H9 (cell line): Measurements from ENCODE around the gene SCN5A. TPM values are rescaled to one million over a fixed set of nuclear protein-coding genes. Genes with fewer than 3 reads are reported as not detected.

Source experiments
- DNase-seq: peaks from one replicate; pipeline ENCODE4 v3.0.0-alpha.2; 2017
- H2AFZ ChIP-seq: one replicate; pipeline ENCODE4 v1.6.1; 2013; ENCODE audit warnings: mild to moderate bottlenecking, low read length, control low read depth, moderate library complexity
- H2AK5ac ChIP-seq: 2 replicates; pipeline ENCODE4 v1.6.1; 2013; ENCODE audit warnings: low read length, control low read depth, mixed read lengths; ENCODE audit not compliant: insufficient read length
- H2BK120ac ChIP-seq: one replicate; pipeline ENCODE4 v1.6.1; 2013; ENCODE audit warnings: low read depth, mild to moderate bottlenecking, low read length, control low read depth, inconsistent platforms; ENCODE audit not compliant: poor library complexity, severe bottlenecking
- H2BK12ac ChIP-seq: 2 replicates; pipeline ENCODE4 v1.6.1; 2013; ENCODE audit warnings: low read length, control low read depth, mixed read lengths, low read depth; ENCODE audit not compliant: insufficient read length
- H2BK15ac ChIP-seq: 2 replicates; pipeline ENCODE4 v1.6.1; 2013; ENCODE audit warnings: low read depth, low read length, control low read depth
- H2BK20ac ChIP-seq: one replicate; pipeline ENCODE4 v1.6.1; 2013; ENCODE audit warnings: low read depth, mild to moderate bottlenecking, low read length, control low read depth, inconsistent platforms; ENCODE audit not compliant: poor library complexity, severe bottlenecking
- H2BK5ac ChIP-seq: 2 replicates; pipeline ENCODE4 v1.6.1; 2013; ENCODE audit warnings: low read length, control low read depth, mixed read lengths; ENCODE audit not compliant: insufficient read length
- H3K14ac ChIP-seq: 2 replicates; pipeline ENCODE4 v1.6.1; 2013; ENCODE audit warnings: low read length, control low read depth; ENCODE audit not compliant: insufficient read depth
- H3K18ac ChIP-seq: 2 replicates; pipeline ENCODE4 v1.6.1; 2013; ENCODE audit warnings: low read depth, mild to moderate bottlenecking, mixed read lengths, low read length, control low read depth; ENCODE audit not compliant: insufficient read length
- H3K23ac ChIP-seq: 2 replicates; pipeline ENCODE4 v1.6.1; 2013; ENCODE audit warnings: low read length, control low read depth, mixed read lengths, low read depth; ENCODE audit not compliant: insufficient read length
- H3K23me2 ChIP-seq: 2 replicates; pipeline ENCODE4 v1.6.1; 2013; ENCODE audit warnings: low read depth, mild to moderate bottlenecking, mixed read lengths, low read length, control low read depth; ENCODE audit not compliant: insufficient read length, poor library complexity, severe bottlenecking
- H3K27ac ChIP-seq: 2 replicates; pipeline ENCODE4 v1.5.1; 2013; ENCODE audit warnings: low read length, control low read depth, mixed read lengths, low read depth; ENCODE audit not compliant: insufficient read length
- H3K27me3 ChIP-seq: 2 replicates; pipeline ENCODE4 v1.6.1; 2013; ENCODE audit warnings: low read length, control low read depth, inconsistent platforms; ENCODE audit not compliant: insufficient read depth
- H3K4ac ChIP-seq: 2 replicates; pipeline ENCODE4 v1.6.1; 2013; ENCODE audit warnings: low read depth, mild to moderate bottlenecking, control low read depth, inconsistent platforms, low read length, moderate library complexity
- H3K4me1 ChIP-seq: 2 replicates; pipeline ENCODE4 v1.6.1; 2013; ENCODE audit warnings: low read length, control low read depth, inconsistent platforms; ENCODE audit not compliant: insufficient read depth
- H3K4me2 ChIP-seq: 2 replicates; pipeline ENCODE4 v1.6.1; 2013; ENCODE audit warnings: low read length, control low read depth, mixed read lengths; ENCODE audit not compliant: insufficient read length, insufficient read depth
- H3K56ac ChIP-seq: 2 replicates; pipeline ENCODE4 v1.6.1; 2013; ENCODE audit warnings: low read depth, mild to moderate bottlenecking, mixed read lengths, low read length, control low read depth; ENCODE audit not compliant: insufficient read length
- H3K79me1 ChIP-seq: 2 replicates; pipeline ENCODE4 v1.6.1; 2013; ENCODE audit warnings: low read depth, mild to moderate bottlenecking, moderate library complexity, low read length, control low read depth, inconsistent platforms; ENCODE audit not compliant: insufficient read depth, poor library complexity, severe bottlenecking
- H3K79me2 ChIP-seq: 2 replicates; pipeline ENCODE4 v1.6.1; 2013; ENCODE audit warnings: low read length, control low read depth, inconsistent platforms; ENCODE audit not compliant: insufficient read depth
- H3K9ac ChIP-seq: 2 replicates; pipeline ENCODE4 v1.6.1; 2013; ENCODE audit warnings: low read length, control low read depth, mixed read lengths; ENCODE audit not compliant: insufficient read length; ENCODE audit errors: extremely low read depth
- H3K9me3 ChIP-seq: one replicate; pipeline ENCODE4 v1.6.1; 2013; ENCODE audit warnings: low read depth, low read length, inconsistent platforms; ENCODE audit not compliant: control insufficient read depth
- H3T11ph ChIP-seq: one replicate; pipeline ENCODE4 v1.6.1; 2013; ENCODE audit warnings: mild to moderate bottlenecking, low read length, control low read depth, inconsistent platforms
- H4K20me1 ChIP-seq: one replicate; pipeline ENCODE4 v1.6.1; 2013; ENCODE audit not compliant: control insufficient read depth, insufficient read length, insufficient read depth
- H4K5ac ChIP-seq: 2 replicates; pipeline ENCODE4 v1.6.1; 2013; ENCODE audit warnings: low read depth, mild to moderate bottlenecking, mixed read lengths, low read length, control low read depth; ENCODE audit not compliant: insufficient read length
- H4K8ac ChIP-seq: replicated peaks from 2 replicates; pipeline ENCODE4 v1.6.1; 2013; ENCODE audit warnings: low read length, control low read depth, mixed read lengths, low read depth; ENCODE audit not compliant: insufficient read length
- H4K91ac ChIP-seq: 2 replicates; pipeline ENCODE4 v1.6.1; 2013; ENCODE audit warnings: low read depth, mild to moderate bottlenecking, moderate library complexity, mixed read lengths, low read length, control low read depth; ENCODE audit not compliant: insufficient read length
- H3K27ac Mint-ChIP-seq, 3 experiments: 2 replicates in 2 of 3; 3 replicates in 1 of 3; pipeline ENCODE4 v1.8.0; 2020 to 2021; ENCODE audit warnings: mixed read lengths in 3 of 3, mild to moderate bottlenecking in 1 of 3, moderate library complexity in 1 of 3
- H3K27me3 Mint-ChIP-seq: 2 replicates; pipeline ENCODE4 v1.8.0; 2021; ENCODE audit warnings: low read depth, mild to moderate bottlenecking, moderate library complexity, mixed read lengths
- H3K36me3 Mint-ChIP-seq, 3 experiments: 2 replicates in 2 of 3; 3 replicates in 1 of 3; pipeline ENCODE4 v1.8.0; 2020 to 2021; ENCODE audit warnings: low read depth in 3 of 3, mixed read lengths in 3 of 3; ENCODE audit not compliant: insufficient read depth in 1 of 3
- H3K4me1 Mint-ChIP-seq, 2 experiments: 2 replicates each; pipeline ENCODE4 v1.8.0; 2020; ENCODE audit warnings: mixed read lengths in 2 of 2
- H3K4me3 Mint-ChIP-seq, 2 experiments: 2 replicates in 1 of 2; 3 replicates in 1 of 2; pipeline ENCODE4 v1.8.0; 2020 to 2021; ENCODE audit warnings: mild to moderate bottlenecking in 2 of 2, mixed read lengths in 2 of 2, moderate library complexity in 1 of 2
- H3K9me3 Mint-ChIP-seq, 2 experiments: 2 replicates in 1 of 2; 3 replicates in 1 of 2; pipeline ENCODE4 v1.8.0; 2020; ENCODE audit warnings: mild to moderate bottlenecking in 2 of 2, mixed read lengths in 2 of 2, moderate library complexity in 1 of 2
- WGBS: extraction: QIAGEN DNeasy Blood & Tissue Kit; methylation state at CpG from one replicate; pipeline ENCODE4 v1.1.7; 2013; ENCODE audit warnings: missing lambda C conversion rate, low lambda C conversion rate, mixed read lengths; ENCODE audit not compliant: insufficient read length; ENCODE audit errors: extremely low coverage; 5-methylcytosine and 5-hydroxymethylcytosine counted together
- total RNA-seq: library from RNA; stranded (reverse); gene quantifications from 2 replicates; pipeline ENCODE4 v1.2.1, GENCODE V29; 2021
- TF ChIP-seq, protein P1 (sequence below): fragments of 200-600 bp; sonication (generic); conservative IDR thresholded peaks from 3 replicates; pipeline ENCODE4 v1.8.0; 2021; ENCODE audit warnings: antibody characterized with exemption, mild to moderate bottlenecking

The SCN5A gene
- total RNA-seq, 1 experiment from 2014 or later, result 6.5 TPM

DNA sequence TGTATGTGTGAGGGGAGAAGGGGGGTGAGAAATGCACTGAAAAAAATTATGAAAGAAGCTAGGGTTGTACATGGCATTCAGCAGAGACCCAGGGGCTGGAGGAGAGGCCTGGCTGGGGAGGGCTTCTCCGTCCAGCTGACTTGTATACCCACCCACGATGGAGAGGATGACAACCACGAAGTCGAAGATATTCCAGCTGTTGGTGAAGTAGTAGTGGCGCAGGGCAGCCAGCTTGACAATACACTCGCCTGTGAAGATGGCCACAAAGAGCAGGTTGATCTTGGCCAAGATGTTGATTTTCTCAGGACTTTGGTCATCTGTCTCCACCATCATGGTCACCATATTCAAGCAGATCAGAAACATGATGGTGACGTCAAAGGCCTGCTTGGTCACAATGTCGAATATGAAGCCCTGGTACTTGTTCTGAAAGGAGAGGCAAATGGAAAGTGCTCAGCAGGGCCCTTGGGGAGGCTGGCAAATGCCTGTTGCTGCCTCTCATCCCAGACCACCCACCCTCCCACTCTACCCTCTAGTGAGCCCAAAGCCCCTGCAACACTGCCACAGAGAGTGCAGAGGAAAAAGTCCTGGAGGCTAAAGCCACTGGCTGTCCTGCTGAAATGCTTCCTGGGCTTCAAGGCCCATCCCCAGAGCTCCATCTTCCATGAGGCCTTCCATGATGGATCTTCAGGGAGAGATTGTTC lies 95.2 kb downstream of the SCN5A start:
- Histone ChIP-seq H3K79me1 (no peaks in the 10 kb centered on the region), H3K56ac (no peak overlapping the region), H3K79me2 (no peaks in the 10 kb centered on the region), H2AK5ac (no peak overlapping the region), H3K9ac (no peak overlapping the region), H3K18ac (no peak overlapping the region), H2BK5ac (no peak overlapping the region), H2BK15ac (no peak overlapping the region), H2AFZ (no peak overlapping the region), H3K27ac (no peak overlapping the region), H4K91ac (no peak overlapping the region), H4K8ac (no peak overlapping the region), H3K4me2 (no peak overlapping the region), H2BK20ac (no peak overlapping the region), H3K4me1 (no peaks in the 10 kb centered on the region), H2BK120ac (no peak overlapping the region), H2BK12ac (no peak overlapping the region), H3K23ac (no peak overlapping the region), H3K9me3 (no peaks in the 10 kb centered on the region), H3K14ac (no peak overlapping the region), H3T11ph (no peak overlapping the region), H3K4ac (no peak overlapping the region), H3K27me3 (no peaks in the 10 kb centered on the region), H3K23me2 (no peaks in the 10 kb centered on the region), H4K5ac (no peak overlapping the region), H4K20me1 (no peaks in the 10 kb centered on the region)
- DNase-seq, result peak; percentile 14
- H3K27me3 Mint-ChIP-seq, result peaks cover 9% of the 10 kb centered on the region
- no peaks in the 10 kb centered on the region for H3K4me1 Mint-ChIP-seq
- no peak overlapping the region for H3K4me3 Mint-ChIP-seq
- no peak overlapping the region for H3K27ac Mint-ChIP-seq
- peaks cover 3 to 6% of the 10 kb centered on the region in 2 experiments; a peak in 2 of 5 replicates for H3K9me3 Mint-ChIP-seq
- TF ChIP-seq, protein P1, sequence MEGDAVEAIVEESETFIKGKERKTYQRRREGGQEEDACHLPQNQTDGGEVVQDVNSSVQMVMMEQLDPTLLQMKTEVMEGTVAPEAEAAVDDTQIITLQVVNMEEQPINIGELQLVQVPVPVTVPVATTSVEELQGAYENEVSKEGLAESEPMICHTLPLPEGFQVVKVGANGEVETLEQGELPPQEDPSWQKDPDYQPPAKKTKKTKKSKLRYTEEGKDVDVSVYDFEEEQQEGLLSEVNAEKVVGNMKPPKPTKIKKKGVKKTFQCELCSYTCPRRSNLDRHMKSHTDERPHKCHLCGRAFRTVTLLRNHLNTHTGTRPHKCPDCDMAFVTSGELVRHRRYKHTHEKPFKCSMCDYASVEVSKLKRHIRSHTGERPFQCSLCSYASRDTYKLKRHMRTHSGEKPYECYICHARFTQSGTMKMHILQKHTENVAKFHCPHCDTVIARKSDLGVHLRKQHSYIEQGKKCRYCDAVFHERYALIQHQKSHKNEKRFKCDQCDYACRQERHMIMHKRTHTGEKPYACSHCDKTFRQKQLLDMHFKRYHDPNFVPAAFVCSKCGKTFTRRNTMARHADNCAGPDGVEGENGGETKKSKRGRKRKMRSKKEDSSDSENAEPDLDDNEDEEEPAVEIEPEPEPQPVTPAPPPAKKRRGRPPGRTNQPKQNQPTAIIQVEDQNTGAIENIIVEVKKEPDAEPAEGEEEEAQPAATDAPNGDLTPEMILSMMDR, result no peak
- peaks cover 15 to 37% (median 28%) of the 10 kb centered on the region in 3 experiments for H3K36me3 Mint-ChIP-seq
- WGBS, result no CpG with 5 or more reads among the region's 8 CpGs
